ENCODE measurements around the gene CPSF3.

- TF ChIP-seq EP300 (IDR thresholded peaks at IDR 0.05; ENCODE audit: borderline replicate concordance) (no peak), EGR1 (IDR thresholded peaks at IDR 0.05) (no peak), FOXM1 (IDR thresholded peaks at IDR 0.05; ENCODE audit: borderline replicate concordance, low read depth) (no peak), YY1 (IDR thresholded peaks at IDR 0.05; ENCODE audit: low read depth) (no peak), REST (IDR thresholded peaks at IDR 0.05; ENCODE audit: low read depth) (no peak), TAF1 (IDR thresholded peaks at IDR 0.05; ENCODE audit: low read depth) (no peak), CREB1 (IDR thresholded peaks at IDR 0.05; ENCODE audit: low read depth) (no peak), RAD21 (IDR thresholded peaks at IDR 0.05; ENCODE audit: low read depth) (no peak)
These were observed 42.5 kb upstream of the CPSF3 start for GRCh38 chr2:9380702-9381628.

All from Ishikawa (cell line).